ENCODE results near the gene RNF167. TPM values are rescaled to one million over a fixed set of nuclear protein-coding genes. Genes with fewer than 3 reads are reported as not detected.

Gene RNF167
- total RNA-seq, result 100 to 1,000 TPM in 1 of 2 donors, 10 to 100 TPM in 1; 92.1 to 120 TPM

DNA sequence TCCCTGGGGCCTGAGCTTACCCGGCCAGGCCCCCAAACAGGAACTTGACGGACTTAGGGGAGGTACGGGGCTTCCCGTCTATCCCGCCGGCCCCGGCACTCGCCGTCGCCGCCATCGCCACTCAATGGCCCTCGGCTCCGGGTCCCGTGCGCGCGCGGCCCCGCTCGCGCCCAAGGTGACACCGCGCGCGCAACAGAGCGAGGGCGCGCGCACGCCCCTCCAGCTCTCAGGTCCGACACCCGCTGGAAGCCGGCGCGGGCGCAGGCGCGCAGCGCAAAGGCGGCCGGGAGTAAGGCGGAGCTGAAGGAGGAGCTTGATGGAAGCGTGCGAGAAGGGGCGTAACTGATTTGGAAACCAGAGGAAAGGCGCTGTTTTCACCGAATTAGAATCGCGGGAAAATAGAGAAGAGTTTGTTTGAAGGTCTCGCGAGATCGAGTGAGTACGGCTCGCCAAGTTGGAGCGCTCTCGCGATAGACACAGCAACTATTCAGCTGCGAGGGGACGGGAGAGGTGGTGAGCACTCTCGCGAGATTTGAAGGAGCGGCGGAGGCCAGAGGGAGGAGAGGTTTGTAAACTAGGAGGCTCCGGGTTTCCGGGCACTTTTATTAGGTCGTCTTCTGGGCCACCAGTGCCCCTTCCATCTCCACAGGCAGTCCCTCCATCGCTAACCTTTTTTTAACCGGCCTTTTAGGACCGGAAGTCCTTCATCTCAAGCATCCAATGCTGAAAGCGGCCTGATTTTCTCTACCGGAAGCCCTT, at the start of gene RNF167, which contains the start of gene SLC25A11:
Gene RNF167, plus strand, starts transcription at position 473 of the 759 bp plus-strand sequence. CDS start 642 bp downstream, outside the sequence.
Gene SLC25A11, minus strand, starts transcription at position 251 of the 759 bp plus-strand sequence. Its CDS starts 136 bp downstream, at position 115.
- DNase-seq, result peak; percentile 96
- intact Hi-C loops (cut with DNase I), result loop anchor here (5.0 kb wide), 1 partner anchor 57 kb away; the partner anchor contains the start of genes INCA1 and KIF1C

DNA sequence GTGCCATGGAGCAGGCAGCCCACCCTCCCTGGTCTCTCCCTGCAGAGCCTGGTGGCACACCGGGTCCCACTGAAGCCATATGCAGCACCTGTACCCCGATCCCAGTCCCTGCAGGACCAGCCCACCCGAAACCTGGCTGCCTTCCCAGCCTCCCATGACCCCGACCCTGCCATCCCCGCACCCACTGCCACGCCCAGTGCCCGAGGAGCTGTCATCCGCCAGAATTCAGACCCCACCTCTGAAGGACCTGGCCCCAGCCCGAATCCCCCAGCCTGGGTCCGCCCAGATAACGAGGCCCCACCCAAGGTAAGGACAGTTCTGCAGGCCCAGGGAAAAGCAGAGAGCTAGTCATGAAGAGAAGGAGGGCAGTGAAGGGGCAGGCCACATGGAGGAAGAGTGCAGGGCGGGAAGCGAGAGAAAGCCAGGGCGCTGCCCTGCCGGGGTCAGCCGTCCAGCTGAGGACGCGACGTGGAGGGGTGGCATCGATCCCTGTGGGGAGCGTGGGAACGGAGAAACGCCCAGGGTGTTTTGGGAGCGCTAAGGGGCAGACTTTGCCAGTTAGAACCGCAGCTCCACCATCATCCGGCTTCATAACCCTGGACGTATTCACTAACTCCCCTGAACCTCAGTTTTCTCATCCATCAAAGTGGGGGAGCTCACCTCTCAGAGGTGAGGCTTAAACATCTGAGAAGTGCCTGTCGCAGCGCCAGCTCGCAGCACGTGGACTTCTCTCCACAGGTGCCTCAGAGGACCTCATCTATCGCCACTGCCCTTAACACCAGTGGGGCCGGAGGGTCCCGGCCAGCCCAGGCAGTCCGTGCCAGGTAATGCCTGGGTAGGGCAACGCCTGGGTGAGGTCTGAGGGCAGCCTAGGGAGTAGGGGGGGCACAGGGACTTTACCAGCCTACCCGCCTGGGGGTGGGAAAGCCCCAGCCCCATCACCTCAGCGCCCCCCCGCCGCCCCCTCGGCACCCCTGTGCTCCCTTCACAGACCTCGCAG, 48.4 kb upstream of the RNF167 start:
- Histone ChIP-seq H3K36me3 (peaks cover 40% of the 10 kb centered on the region), H3K27ac (no peak overlapping the region), H3K27me3 (no peaks in the 10 kb centered on the region), H3K4me1 (no peaks in the 10 kb centered on the region), H3K9ac (ENCODE audit: low read depth in 2 of 2, low read length in 2 of 2) (no peak overlapping the region), H3K4me3 (no peak overlapping the region), H3K9me3 (no peaks in the 10 kb centered on the region)
- TF ChIP-seq, protein P1, sequence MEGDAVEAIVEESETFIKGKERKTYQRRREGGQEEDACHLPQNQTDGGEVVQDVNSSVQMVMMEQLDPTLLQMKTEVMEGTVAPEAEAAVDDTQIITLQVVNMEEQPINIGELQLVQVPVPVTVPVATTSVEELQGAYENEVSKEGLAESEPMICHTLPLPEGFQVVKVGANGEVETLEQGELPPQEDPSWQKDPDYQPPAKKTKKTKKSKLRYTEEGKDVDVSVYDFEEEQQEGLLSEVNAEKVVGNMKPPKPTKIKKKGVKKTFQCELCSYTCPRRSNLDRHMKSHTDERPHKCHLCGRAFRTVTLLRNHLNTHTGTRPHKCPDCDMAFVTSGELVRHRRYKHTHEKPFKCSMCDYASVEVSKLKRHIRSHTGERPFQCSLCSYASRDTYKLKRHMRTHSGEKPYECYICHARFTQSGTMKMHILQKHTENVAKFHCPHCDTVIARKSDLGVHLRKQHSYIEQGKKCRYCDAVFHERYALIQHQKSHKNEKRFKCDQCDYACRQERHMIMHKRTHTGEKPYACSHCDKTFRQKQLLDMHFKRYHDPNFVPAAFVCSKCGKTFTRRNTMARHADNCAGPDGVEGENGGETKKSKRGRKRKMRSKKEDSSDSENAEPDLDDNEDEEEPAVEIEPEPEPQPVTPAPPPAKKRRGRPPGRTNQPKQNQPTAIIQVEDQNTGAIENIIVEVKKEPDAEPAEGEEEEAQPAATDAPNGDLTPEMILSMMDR (IDR thresholded peaks at IDR 0.05), result no peak
- no peak for DNase-seq
- intact Hi-C loops (cut with DNase I), result no loop called here

More for the DNA sequence above, at the start of gene RNF167, which contains the start of gene SLC25A11:
- H3K9me3 ChIP-seq, result no peaks in the 10 kb centered on the region
- peak within 1 kb of the TSS; percentile 96 to 99 for H3K9ac ChIP-seq (ENCODE audit: low read depth in 2 of 2, low read length in 2 of 2)
- TF ChIP-seq, protein P1 (IDR thresholded peaks at IDR 0.05), result no peak
- H3K4me3 ChIP-seq, result peak within 1 kb of the TSS; percentile 70
- peaks cover 17% of the 10 kb centered on the region for H3K36me3 ChIP-seq
- peaks cover 11% of the 10 kb centered on the region for H3K4me1 ChIP-seq
- H3K27me3 ChIP-seq, result no peaks in the 10 kb centered on the region
- peak within 1 kb of the TSS; percentile 98 for H3K27ac ChIP-seq

DNA sequence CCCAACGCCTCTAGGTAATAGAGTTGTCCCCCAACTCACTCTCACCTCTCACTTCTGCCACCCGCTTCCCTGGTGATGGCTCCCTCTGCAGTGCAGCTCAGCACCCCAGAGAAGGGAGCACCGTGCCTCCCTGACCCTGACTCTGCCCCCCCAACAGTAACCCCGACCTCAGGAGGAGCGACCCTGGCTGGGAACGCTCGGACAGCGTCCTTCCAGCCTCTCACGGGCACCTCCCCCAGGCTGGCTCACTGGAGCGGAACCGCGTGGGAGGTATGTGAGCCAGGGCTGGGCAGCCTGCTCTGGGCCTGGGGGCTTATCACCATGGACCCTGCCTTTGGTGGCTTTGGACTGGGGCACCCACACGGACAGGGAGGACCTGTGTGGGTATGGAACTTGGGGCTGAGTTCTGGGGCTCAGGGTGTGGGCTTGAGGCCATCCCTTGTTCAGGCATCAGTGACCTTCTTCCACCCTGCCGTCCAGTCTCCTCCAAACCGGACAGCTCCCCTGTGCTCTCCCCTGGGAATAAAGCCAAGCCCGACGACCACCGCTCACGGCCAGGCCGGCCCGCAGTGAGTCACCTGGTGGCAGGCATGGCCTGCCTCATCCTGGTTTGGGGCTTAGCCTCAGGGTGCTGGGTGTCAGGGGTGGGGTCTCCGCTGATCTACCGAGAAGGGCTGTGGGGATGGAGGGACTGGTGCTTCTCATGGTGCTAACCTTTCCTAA, 47.4 kb upstream of the RNF167 start:
- Histone ChIP-seq H3K9me3 (no peaks in the 10 kb centered on the region), H3K36me3 (peaks cover 39% of the 10 kb centered on the region), H3K27me3 (no peaks in the 10 kb centered on the region), H3K4me3 (no peak overlapping the region), H3K9ac (ENCODE audit: low read depth in 2 of 2, low read length in 2 of 2) (no peak overlapping the region), H3K27ac (no peak overlapping the region), H3K4me1 (no peaks in the 10 kb centered on the region)
- intact Hi-C loops (cut with DNase I), result no loop called here
- no peak for DNase-seq
- TF ChIP-seq, protein P1 (IDR thresholded peaks at IDR 0.05), result no peak

DNA sequence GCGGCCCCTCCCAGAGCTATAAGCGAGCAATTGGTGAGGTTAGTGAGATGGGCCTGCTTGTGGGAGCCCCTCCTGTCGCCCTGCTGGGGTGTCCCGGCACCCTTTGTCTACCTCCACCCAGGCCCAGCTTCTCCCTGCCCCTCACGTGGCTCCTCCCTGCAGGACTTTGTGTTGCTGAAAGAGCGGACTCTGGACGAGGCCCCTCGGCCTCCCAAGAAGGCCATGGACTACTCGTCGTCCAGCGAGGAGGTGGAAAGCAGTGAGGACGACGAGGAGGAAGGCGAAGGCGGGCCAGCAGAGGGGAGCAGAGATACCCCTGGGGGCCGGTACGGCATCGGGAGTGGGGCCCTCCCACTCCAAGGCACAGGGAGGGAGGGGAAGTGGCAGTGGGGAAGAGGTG, 46.8 kb upstream of the RNF167 start:
- H3K9me3 ChIP-seq, result no peaks in the 10 kb centered on the region
- intact Hi-C loops (cut with DNase I), result no loop called here
- H3K36me3 ChIP-seq, result peaks cover 39% of the 10 kb centered on the region
- no peaks in the 10 kb centered on the region for H3K27me3 ChIP-seq
- TF ChIP-seq, protein P1 (IDR thresholded peaks at IDR 0.05), result no peak
- H3K4me1 ChIP-seq, result no peaks in the 10 kb centered on the region
- no peak overlapping the region for H3K4me3 ChIP-seq
- DNase-seq, result no peak
- H3K9ac ChIP-seq (ENCODE audit: low read depth in 2 of 2, low read length in 2 of 2), result no peak overlapping the region
- no peak overlapping the region for H3K27ac ChIP-seq

All from colonic mucosa (tissue), 4 donors.